Liver (tissue), 9 donors: Measurements from ENCODE around the gene ZMAT5. TPM values are rescaled to one million over a fixed set of nuclear protein-coding genes. Genes with fewer than 3 reads are reported as not detected.

Experiments used
- DNase-seq: peaks from one replicate; pipeline ENCODE4 v3.0.0-alpha.2; 2017; ENCODE audit warnings: low spot score
- H3K27ac ChIP-seq, 2 donors: one replicate each; pipeline ENCODE4 v1.7.0; 2013; ENCODE audit warnings: inconsistent platforms in 2 of 2, low read length in 2 of 2, control low read depth in 1 of 2, low read depth in 1 of 2, mild to moderate bottlenecking in 1 of 2
- H3K27me3 ChIP-seq, 4 donors: one replicate each; pipeline versions ENCODE4 v1.6.1 to v1.7.0; 2013; ENCODE audit warnings: low read length in 3 of 4, inconsistent platforms in 1 of 4, mild to moderate bottlenecking in 1 of 4, moderate library complexity in 1 of 4; ENCODE audit not compliant: control insufficient read depth in 4 of 4, insufficient read depth in 4 of 4
- H3K36me3 ChIP-seq, 4 donors: one replicate each; pipeline versions ENCODE4 v1.6.1 to v1.7.0; 2013; ENCODE audit warnings: low read length in 3 of 4, mild to moderate bottlenecking in 3 of 4, low read depth in 1 of 4, moderate library complexity in 1 of 4; ENCODE audit not compliant: control insufficient read depth in 4 of 4, insufficient read depth in 3 of 4
- H3K4me1 ChIP-seq, 4 donors: one replicate each; pipeline versions ENCODE4 v1.6.1 to v1.7.0; 2013; ENCODE audit warnings: low read length in 3 of 4, mild to moderate bottlenecking in 3 of 4, moderate library complexity in 1 of 4; ENCODE audit not compliant: control insufficient read depth in 4 of 4, insufficient read depth in 4 of 4
- H3K4me3 ChIP-seq, 3 donors: one replicate each; pipeline versions ENCODE4 v1.6.1 to v1.7.0; 2013; ENCODE audit warnings: low read length in 3 of 3, control low read depth in 1 of 3, low read depth in 1 of 3, mild to moderate bottlenecking in 1 of 3
- H3K9ac ChIP-seq, 2 donors: one replicate each; pipeline ENCODE4 v1.7.0; 2013; ENCODE audit warnings: low read length in 2 of 2, mild to moderate bottlenecking in 2 of 2, moderate library complexity in 2 of 2, control low read depth in 1 of 2, low read depth in 1 of 2
- H3K9me3 ChIP-seq, 4 donors: one replicate each; pipeline versions ENCODE4 v1.6.1 to v1.7.0; 2013; ENCODE audit warnings: low read length in 3 of 4; ENCODE audit not compliant: control insufficient read depth in 4 of 4
- ATF3 ChIP-seq: IDR thresholded peaks from 2 replicates; pipeline ENCODE4 v1.6.1; 2016; ENCODE audit warnings: antibody characterized with exemption
- CTCF ChIP-seq: fragments of 150-350 bp; IDR thresholded peaks from 2 replicates; pipeline ENCODE4 v1.5.1; 2017; ENCODE audit warnings: improper control_type of control experiment, low read depth, low read length; ENCODE audit not compliant: missing input control
- EGR1 ChIP-seq, 2 donors: IDR thresholded peaks; 2 replicates each; pipeline ENCODE4 v1.6.1; 2016 to 2018; ENCODE audit warnings: antibody characterized with exemption in 2 of 2, low read depth in 2 of 2
- FOXA1 ChIP-seq: IDR thresholded peaks from 2 replicates; pipeline ENCODE4 v1.6.1; 2016; ENCODE audit warnings: antibody characterized with exemption
- FOXA2 ChIP-seq: IDR thresholded peaks from 2 replicates; pipeline ENCODE4 v1.6.1; 2016; ENCODE audit warnings: antibody characterized with exemption
- GABPA ChIP-seq, 2 donors: IDR thresholded peaks in 1 of 2; conservative IDR thresholded peaks in 1 of 2; 2 replicates each; pipeline ENCODE4 v1.6.1; 2016; ENCODE audit warnings: antibody characterized with exemption in 2 of 2, mild to moderate bottlenecking in 1 of 2, moderate library complexity in 1 of 2
- HNF4A ChIP-seq, 2 donors: conservative IDR thresholded peaks; 2 replicates each; pipeline ENCODE4 v1.6.1; 2016; ENCODE audit warnings: antibody characterized with exemption in 2 of 2, mild to moderate bottlenecking in 2 of 2
- HNF4G ChIP-seq: IDR thresholded peaks from 2 replicates; pipeline ENCODE4 v1.6.1; 2016; ENCODE audit warnings: antibody characterized with exemption
- JUND ChIP-seq, 2 donors: IDR thresholded peaks; 2 replicates each; pipeline ENCODE4 v1.6.1; 2016; ENCODE audit warnings: antibody characterized with exemption in 2 of 2
- MAX ChIP-seq: IDR thresholded peaks from 2 replicates; pipeline ENCODE4 v1.6.1; 2016; ENCODE audit warnings: antibody characterized with exemption
- NR2F2 ChIP-seq: IDR thresholded peaks from 2 replicates; pipeline ENCODE4 v1.6.1; 2016; ENCODE audit warnings: antibody characterized with exemption
- RAD21 ChIP-seq, 2 donors: IDR thresholded peaks; 2 replicates each; pipeline ENCODE4 v1.6.1; 2016; ENCODE audit warnings: antibody characterized with exemption in 2 of 2, mild to moderate bottlenecking in 2 of 2
- REST ChIP-seq: IDR thresholded peaks from 2 replicates; pipeline ENCODE4 v1.6.1; 2016; ENCODE audit warnings: antibody characterized with exemption, mild to moderate bottlenecking
- RXRA ChIP-seq, 2 donors: IDR thresholded peaks; 2 replicates each; pipeline ENCODE4 v1.6.1; 2017 to 2018; ENCODE audit warnings: antibody characterized with exemption in 2 of 2, mild to moderate bottlenecking in 1 of 2
- SP1 ChIP-seq: IDR thresholded peaks from 2 replicates; pipeline ENCODE4 v1.6.1; 2018; ENCODE audit warnings: antibody characterized with exemption, mild to moderate bottlenecking
- TAF1 ChIP-seq: conservative IDR thresholded peaks from 2 replicates; pipeline ENCODE4 v1.6.1; 2016; ENCODE audit warnings: antibody characterized with exemption, mild to moderate bottlenecking
- YY1 ChIP-seq: IDR thresholded peaks from 2 replicates; pipeline ENCODE4 v1.6.1; 2016; ENCODE audit warnings: antibody characterized with exemption, mild to moderate bottlenecking
- ZBTB33 ChIP-seq: IDR thresholded peaks from 2 replicates; pipeline ENCODE4 v1.6.1; 2016; ENCODE audit warnings: antibody characterized with exemption
- WGBS: extraction: QIAGEN DNeasy Blood & Tissue Kit; methylation state at CpG from one replicate; pipeline ENCODE4 v1.1.7; 2013; 5-methylcytosine and 5-hydroxymethylcytosine counted together
- polyA plus RNA-seq, 2 donors: library from polyadenylated mRNA; stranded (reverse) in 1 of 2; unstranded in 1 of 2; fragments of 200-250 nt in 1 of 2; fragments of >200 nt in 1 of 2; fragmentation: Nextera tagmentation in 1 of 2; extraction: Ambion mirVana in 1 of 2; gene quantifications; one replicate each; pipeline versions ENCODE4 v1.2.1 to v1.2.3, GENCODE V29; 2013 to 2015
- total RNA-seq, 2 donors: library from RNA; depleted of rRNA; stranded (reverse); fragments of >200 nt; gene quantifications; one replicate each; pipeline ENCODE4 v1.2.3, GENCODE V29; 2014
- donor health status: healthy.
- donor health status: healthy.
- donor health status: healthy.
- donor health status: healthy.
- donor health status: healthy.

ZMAT5 gene
- total and polyA plus RNA-seq, 4 donors, result 9.2 to 18.8 (median 13.5) TPM

GRCh38 chr22:29813126-29813525 is 46.3 kb upstream of the ZMAT5 start:
- Histone ChIP-seq H3K4me1 (peaks cover 19 to 80% (median 77%) of the 10 kb centered on the region in 4 donors), H3K9me3 (no peaks in the 10 kb centered on the region), H3K27me3 (no peaks in the 10 kb centered on the region), H3K4me3 (no peak overlapping the region), H3K9ac (no peak overlapping the region), H3K36me3 (peaks cover 3 to 19% (median 14%) of the 10 kb centered on the region in 4 donors), H3K27ac (peak overlapping the region; percentile 71 to 81)
- DNase-seq, result no peak
- WGBS, result 34% methylated on average over 8 of the region's 8 CpGs
- TF ChIP-seq CTCF, result no peak
- no peak for TF ChIP-seq ATF3
- TF ChIP-seq EGR1 (IDR thresholded peaks at IDR 0.05; ENCODE audit: low read depth in 2 of 2), result peak in 1 of 2 donors; percentile 60
- TF ChIP-seq NR2F2, result peak; percentile 22
- TF ChIP-seq HNF4G, result no peak
- TF ChIP-seq TAF1, result no peak
- TF ChIP-seq RXRA (IDR thresholded peaks at IDR 0.05), result peak; percentile 72 to 84
- peak; percentile 63 for TF ChIP-seq FOXA1
- peak in 1 of 2 donors; percentile 40 for TF ChIP-seq RAD21 (IDR thresholded peaks at IDR 0.05)
- TF ChIP-seq SP1, result peak; percentile 49
- peak; percentile 42 to 57 for TF ChIP-seq HNF4A (conservative IDR thresholded peaks at IDR 0.05)
- TF ChIP-seq REST, result peak; percentile 25
- TF ChIP-seq MAX, result peak; percentile 84
- peak; percentile 42 for TF ChIP-seq ZBTB33
- peak in 1 of 2 donors; percentile 36 for TF ChIP-seq JUND (IDR thresholded peaks at IDR 0.05)
- TF ChIP-seq FOXA2, result peak; percentile 79
- peak in 1 of 2 donors; percentile 28 for TF ChIP-seq GABPA (IDR thresholded peaks at IDR 0.05 in 1 of 2, conservative IDR thresholded peaks at IDR 0.05 in 1 of 2)
- TF ChIP-seq YY1, result peak; percentile 60
